Measurements from ENCODE around the gene L3MBTL1.

The L3MBTL1 gene

GRCh38 chr20:43537921-43538877 lies 30.7 kb downstream of the L3MBTL1 start:
- DNase-seq (ENCODE audit: low read depth): peak; percentile 23
- peak; percentile 96 for TF ChIP-seq CTCF (IDR thresholded peaks at IDR 0.05; ENCODE audit: low read depth, low read length, missing control alignments)
- H3K4me3 ChIP-seq (ENCODE audit: low read depth, low read length): no peak overlapping the region
- in situ Hi-C loops (cut with HindIII; ENCODE audit: low sequenced_read_pairs): no loop called here

- DNase-seq (ENCODE audit: low read depth): no peak
- in situ Hi-C loops (cut with HindIII; ENCODE audit: low sequenced_read_pairs): no loop called here
- no peak for TF ChIP-seq CTCF (IDR thresholded peaks at IDR 0.05; ENCODE audit: low read depth, low read length, missing control alignments)
- H3K4me3 ChIP-seq (ENCODE audit: low read depth, low read length): no peak overlapping the region
Observed at GRCh38 chr20:43538878-43539700, 31.6 kb downstream of the L3MBTL1 start.

GRCh38 chr20:43539975-43540672 lies 32.6 kb downstream of the L3MBTL1 start:
- no peak overlapping the region for H3K4me3 ChIP-seq (ENCODE audit: low read depth, low read length)
- no peak for DNase-seq (ENCODE audit: low read depth)
- in situ Hi-C loops (cut with HindIII; ENCODE audit: low sequenced_read_pairs): no loop called here
- TF ChIP-seq CTCF (IDR thresholded peaks at IDR 0.05; ENCODE audit: low read depth, low read length, missing control alignments): no peak

GRCh38 chr20:43540673-43541060 lies 33.2 kb downstream of the L3MBTL1 start:
- DNase-seq (ENCODE audit: low read depth): no peak
- H3K4me3 ChIP-seq (ENCODE audit: low read depth, low read length): no peak overlapping the region
- in situ Hi-C loops (cut with HindIII; ENCODE audit: low sequenced_read_pairs): no loop called here
- TF ChIP-seq CTCF (IDR thresholded peaks at IDR 0.05; ENCODE audit: low read depth, low read length, missing control alignments): no peak

- no peak for DNase-seq (ENCODE audit: low read depth)
- no peak overlapping the region for H3K4me3 ChIP-seq (ENCODE audit: low read depth, low read length)
- in situ Hi-C loops (cut with HindIII; ENCODE audit: low sequenced_read_pairs): no loop called here
- no peak for TF ChIP-seq CTCF (IDR thresholded peaks at IDR 0.05; ENCODE audit: low read depth, low read length, missing control alignments)
Observed at GRCh38 chr20:43541214-43541613, 33.7 kb downstream of the L3MBTL1 start.

GRCh38 chr20:43542161-43542560 lies 34.7 kb downstream of the L3MBTL1 start:
- in situ Hi-C loops (cut with HindIII; ENCODE audit: low sequenced_read_pairs): no loop called here
- DNase-seq (ENCODE audit: low read depth): no peak

More at GRCh38 chr20:43542161-43542560, 34.7 kb downstream of the L3MBTL1 start:
- no peak for TF ChIP-seq CTCF (IDR thresholded peaks at IDR 0.05; ENCODE audit: low read depth, low read length, missing control alignments)
- H3K4me3 ChIP-seq (ENCODE audit: low read depth, low read length): no peak overlapping the region

All from astrocyte of the cerebellum (primary cell).